CD4-positive, alpha-beta T cell treated with Interleukin-1 beta for 1 hour (primary cell): Measurements from ENCODE around the gene USP6NL.
A peak's percentile ranks its signal among the peaks of the same experiment; 100 is the strongest.

ENCODE experiments used
- DNase-seq, 2 donors: peaks; one replicate each; pipeline ENCODE4 v3.0.0-alpha.2; 2020 to 2022

USP6NL gene

GRCh38 chr10:11548065-11548767 lies 63.2 kb downstream of the USP6NL start:
- DNase-seq = no peak

- no peak for DNase-seq
These were observed 64.9 kb downstream of the USP6NL start for GRCh38 chr10:11546581-11546980.

- DNase-seq = no peak
These were observed 70.2 kb downstream of the USP6NL start for GRCh38 chr10:11541296-11541695.

- no peak for DNase-seq
These were observed 72.1 kb downstream of the USP6NL start for GRCh38 chr10:11539191-11539868.

GRCh38 chr10:11538834-11539190 lies 72.6 kb downstream of the USP6NL start:
- no peak for DNase-seq

- DNase-seq = no peak
These were observed 75.2 kb downstream of the USP6NL start for GRCh38 chr10:11536228-11536627.

GRCh38 chr10:11535346-11535959 lies 76.0 kb downstream of the USP6NL start:
- DNase-seq = no peak

GRCh38 chr10:11533328-11533781 lies 78.1 kb downstream of the USP6NL start:
- DNase-seq = no peak

- DNase-seq = no peak
These were observed 79.1 kb downstream of the USP6NL start for GRCh38 chr10:11532306-11532705.

GRCh38 chr10:11530806-11531205 lies 80.6 kb downstream of the USP6NL start:
- DNase-seq = no peak

GRCh38 chr10:11529276-11529903 lies 82.1 kb downstream of the USP6NL start:
- no peak for DNase-seq

- DNase-seq = no peak
These were observed 83.2 kb downstream of the USP6NL start for GRCh38 chr10:11528286-11528685.

GRCh38 chr10:11527691-11528255 lies 83.7 kb downstream of the USP6NL start:
- DNase-seq = no peak

GRCh38 chr10:11527068-11527467 lies 84.4 kb downstream of the USP6NL start:
- DNase-seq = no peak

GRCh38 chr10:11525503-11525902 lies 85.9 kb downstream of the USP6NL start:
- DNase-seq = no peak

GRCh38 chr10:11522821-11523245 lies 88.6 kb downstream of the USP6NL start:
- DNase-seq = peak in 1 of 2 donors; percentile 13

GRCh38 chr10:11521860-11522259 lies 89.6 kb downstream of the USP6NL start:
- DNase-seq = no peak

- DNase-seq = no peak
These were observed 90.6 kb downstream of the USP6NL start for GRCh38 chr10:11520892-11521291.

- DNase-seq = no peak
These were observed 94.3 kb downstream of the USP6NL start for GRCh38 chr10:11517150-11517549.

- DNase-seq = no peak
These were observed 95.1 kb downstream of the USP6NL start for GRCh38 chr10:11516431-11516746.

GRCh38 chr10:11515596-11516430 lies 95.6 kb downstream of the USP6NL start:
- DNase-seq = peak; percentile 44 to 54

GRCh38 chr10:11513727-11514126 lies 97.7 kb downstream of the USP6NL start:
- no peak for DNase-seq
